Epithelial cell of esophagus (primary cell): ENCODE measurements around the gene OR13J1.
"Not testable (repeated sequence)": the region's sequence is repeated elsewhere in the genome, so short reads cannot be mapped to it uniquely, and the experiment has no call there.

Experiments used
- DNase-seq: peaks from one replicate; pipeline ENCODE4 v3.0.0; 2010; ENCODE audit warnings: low read depth
- H3K4me3 ChIP-seq: 2 replicates; pipeline ENCODE4 v1.5.1; 2011; ENCODE audit warnings: mild to moderate bottlenecking, low read length, control low read depth
- TF ChIP-seq, protein P1 (sequence below): IDR thresholded peaks from 2 replicates; pipeline ENCODE4 v1.5.1; 2011; ENCODE audit warnings: low read depth, mild to moderate bottlenecking, low read length, control low read depth, inconsistent platforms; ENCODE audit not compliant: insufficient read depth; ENCODE audit errors: missing control alignments

OR13J1 gene

DNA sequence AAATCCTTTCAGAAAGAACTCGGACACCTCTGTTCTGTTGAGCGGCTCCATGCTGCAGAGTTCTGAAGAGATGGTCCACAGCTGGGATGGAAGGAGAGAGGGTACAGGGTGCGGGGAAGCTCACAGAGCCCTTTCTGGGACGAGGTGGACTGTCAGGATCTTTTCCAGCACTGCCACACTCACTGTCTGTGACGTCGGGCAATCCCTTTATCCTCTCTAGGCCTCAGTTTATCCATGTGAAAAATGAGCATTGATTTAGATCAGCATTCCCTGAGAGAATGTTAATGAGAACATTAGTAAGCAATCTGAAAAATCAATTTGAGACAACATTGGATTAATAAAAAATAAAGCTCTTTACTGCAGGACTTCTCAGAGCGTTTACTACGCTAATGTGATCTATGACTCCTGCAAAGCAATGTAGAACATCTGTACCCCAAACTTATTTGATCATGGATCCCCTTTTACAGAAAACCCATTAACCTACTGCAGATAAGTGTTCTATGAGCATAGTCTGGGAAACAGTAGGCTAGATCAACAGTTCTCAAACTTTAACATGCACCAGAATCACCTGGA, at the start of gene OR13J1:
Gene OR13J1 (minus strand): TSS at position 51 of the 573 bp plus-strand sequence. CDS start 0 bp downstream, at position 51.
- DNase-seq, result no peak
- TF ChIP-seq, protein P1, sequence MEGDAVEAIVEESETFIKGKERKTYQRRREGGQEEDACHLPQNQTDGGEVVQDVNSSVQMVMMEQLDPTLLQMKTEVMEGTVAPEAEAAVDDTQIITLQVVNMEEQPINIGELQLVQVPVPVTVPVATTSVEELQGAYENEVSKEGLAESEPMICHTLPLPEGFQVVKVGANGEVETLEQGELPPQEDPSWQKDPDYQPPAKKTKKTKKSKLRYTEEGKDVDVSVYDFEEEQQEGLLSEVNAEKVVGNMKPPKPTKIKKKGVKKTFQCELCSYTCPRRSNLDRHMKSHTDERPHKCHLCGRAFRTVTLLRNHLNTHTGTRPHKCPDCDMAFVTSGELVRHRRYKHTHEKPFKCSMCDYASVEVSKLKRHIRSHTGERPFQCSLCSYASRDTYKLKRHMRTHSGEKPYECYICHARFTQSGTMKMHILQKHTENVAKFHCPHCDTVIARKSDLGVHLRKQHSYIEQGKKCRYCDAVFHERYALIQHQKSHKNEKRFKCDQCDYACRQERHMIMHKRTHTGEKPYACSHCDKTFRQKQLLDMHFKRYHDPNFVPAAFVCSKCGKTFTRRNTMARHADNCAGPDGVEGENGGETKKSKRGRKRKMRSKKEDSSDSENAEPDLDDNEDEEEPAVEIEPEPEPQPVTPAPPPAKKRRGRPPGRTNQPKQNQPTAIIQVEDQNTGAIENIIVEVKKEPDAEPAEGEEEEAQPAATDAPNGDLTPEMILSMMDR, result no peak
- no peak within 1 kb of the TSS for H3K4me3 ChIP-seq

GRCh38 chr9:35919212-35920008, 49.2 kb upstream of the OR13J1 start:
- no peak for DNase-seq
- TF ChIP-seq, protein P1, result no peak
- no peak overlapping the region for H3K4me3 ChIP-seq

DNA sequence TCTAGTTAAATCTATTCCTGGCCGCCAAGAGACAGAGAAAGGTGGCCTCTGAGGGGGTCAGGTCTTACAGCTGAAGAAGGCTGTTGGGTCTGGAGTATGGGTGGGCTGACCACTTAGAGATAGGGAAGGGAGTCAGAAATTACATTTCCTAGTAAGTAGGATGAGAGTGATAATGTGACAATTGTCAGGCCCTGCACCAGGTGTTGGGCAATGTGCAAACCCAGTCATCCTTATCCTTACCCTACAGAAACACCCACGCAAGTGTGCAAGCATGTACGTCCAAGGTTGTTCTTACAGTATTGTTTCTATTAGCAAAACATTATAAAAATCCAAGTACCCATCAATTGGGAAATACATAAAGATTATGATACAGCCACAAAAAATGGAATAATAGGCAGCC, 48.6 kb upstream of the OR13J1 start:
- peak; percentile 17 for DNase-seq
- no peak overlapping the region for H3K4me3 ChIP-seq
- TF ChIP-seq, protein P1, result no peak

- TF ChIP-seq, protein P1, result no peak
- H3K4me3 ChIP-seq, result no peak overlapping the region
- no peak for DNase-seq
These were observed 47.1 kb upstream of the OR13J1 start for GRCh38 chr9:35917261-35917660.

DNA sequence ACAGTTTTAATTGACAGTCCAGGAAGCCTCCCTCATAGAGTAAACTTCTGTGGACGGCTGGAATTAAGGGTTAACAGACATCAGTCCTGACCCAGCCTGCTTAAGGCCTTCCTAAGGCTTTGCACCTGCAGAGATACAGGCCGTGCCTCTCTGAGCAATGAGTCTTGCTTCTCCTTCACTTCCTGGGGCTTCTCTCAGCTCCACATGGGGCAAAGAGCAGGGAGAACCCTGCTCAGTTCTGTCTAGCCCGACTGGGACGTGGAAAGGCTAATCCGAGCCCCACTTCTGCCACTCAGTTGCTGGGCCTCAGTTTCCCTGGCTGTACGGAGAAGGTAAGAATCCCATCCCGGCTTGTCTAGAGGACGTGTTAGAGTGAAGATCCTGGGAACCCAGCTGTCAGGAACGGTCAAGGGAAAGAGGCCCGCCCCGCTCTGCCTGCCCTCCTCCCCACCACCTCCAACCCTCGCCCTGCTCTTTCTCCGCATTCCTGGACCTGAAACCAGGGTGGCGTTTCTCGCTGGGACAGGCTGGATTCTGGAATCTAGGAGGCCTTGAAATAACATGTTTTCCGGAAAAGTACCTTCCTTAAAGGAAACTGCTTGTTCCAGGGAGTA, 45.6 kb upstream of the OR13J1 start:
- TF ChIP-seq, protein P1, result no peak

DNA sequence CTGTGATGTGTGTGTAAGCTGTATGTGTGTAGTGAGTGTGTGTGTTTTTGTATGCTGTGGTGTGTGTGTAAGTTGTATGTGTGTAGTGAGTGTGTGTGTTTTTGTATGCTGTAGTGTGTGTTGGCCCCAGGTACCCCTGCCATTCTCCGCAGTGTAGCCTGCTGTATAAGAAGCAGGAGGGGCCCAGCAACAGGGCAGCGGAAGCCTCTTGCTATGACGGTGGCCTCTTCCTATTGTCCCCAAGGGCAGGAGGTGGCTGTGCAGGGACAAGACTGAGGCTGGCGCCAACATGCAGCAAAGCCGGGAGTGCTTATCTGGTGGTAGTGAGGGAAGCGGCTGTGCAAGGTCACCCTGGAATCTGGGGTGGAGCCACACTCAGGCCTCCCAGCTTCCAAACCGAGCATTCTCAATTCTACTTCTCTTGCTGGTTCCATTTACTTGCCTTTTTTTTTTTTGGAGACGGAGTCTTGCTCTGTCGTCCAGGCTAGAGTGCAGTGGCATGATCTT, 44.2 kb upstream of the OR13J1 start:
- H3K4me3 ChIP-seq, result no peak overlapping the region
- peak; percentile 18 for DNase-seq
- TF ChIP-seq, protein P1, result no peak

More for the DNA sequence above, 45.6 kb upstream of the OR13J1 start:
- no peak overlapping the region for H3K4me3 ChIP-seq
- no peak for DNase-seq

- DNase-seq, H3K4me3 ChIP-seq: not testable (repeated sequence)
These were observed 43.2 kb upstream of the OR13J1 start for GRCh38 chr9:35913429-35913828.
